Lower leg skin (tissue), 4 donors: ENCODE results near the gene PPP4R3A. TPM values are rescaled to one million over a fixed set of nuclear protein-coding genes. Genes with fewer than 3 reads are reported as not detected.
A peak's percentile ranks its signal among the peaks of the same experiment; 100 is the strongest.
"Not testable (repeated sequence)": the region's sequence is repeated elsewhere in the genome, so short reads cannot be mapped to it uniquely, and the experiment has no call there.

Experiments
- DNase-seq, 2 donors: peaks; one replicate each; pipeline ENCODE4 v3.0.0-alpha.2; 2019; ENCODE audit warnings: low spot score in 2 of 2
- H3K4me3 ChIP-seq: fragments of 200-600 bp; sonication (generic); 2 replicates; pipeline ENCODE4 v1.5.1; 2017; ENCODE audit warnings: mild to moderate bottlenecking, low read depth; ENCODE audit not compliant: poor library complexity, severe bottlenecking
- POLR2A ChIP-seq, 2 donors: fragments of 450-650 bp; IDR thresholded peaks; one replicate each; pipeline ENCODE4 v1.6.1; 2016 to 2017; ENCODE audit warnings: antibody characterized with exemption in 2 of 2, mild to moderate bottlenecking in 1 of 2, moderate library complexity in 1 of 2
- WGBS, 2 donors: methylation state at CpG; one replicate each; pipeline ENCODE4 v1.1.5; 2018; 5-methylcytosine and 5-hydroxymethylcytosine counted together
- intact Hi-C: fragments of 100-400 bp; cut with DNase I; formaldehyde crosslinking; loops from one replicate; pipeline ENCODE4 v1.15.0; 2023; ENCODE audit warnings: low total_unique reads
- total RNA-seq, 4 donors: library from RNA; depleted of rRNA; stranded (reverse); fragments of >200 nt; gene quantifications; one replicate each; pipeline ENCODE4 v1.1.0, GENCODE V29; 2016
- TF ChIP-seq, protein P1 (sequence below), 3 donors: fragments of 450-650 bp; IDR thresholded peaks; one replicate each; pipeline ENCODE4 v1.5.1; 2016; ENCODE audit warnings: antibody characterized with exemption in 3 of 3, mild to moderate bottlenecking in 3 of 3, moderate library complexity in 2 of 3

Gene PPP4R3A
- total RNA-seq, 4 donors from 2014 or later: 86.5 to 115 (median 88.9) TPM

DNA sequence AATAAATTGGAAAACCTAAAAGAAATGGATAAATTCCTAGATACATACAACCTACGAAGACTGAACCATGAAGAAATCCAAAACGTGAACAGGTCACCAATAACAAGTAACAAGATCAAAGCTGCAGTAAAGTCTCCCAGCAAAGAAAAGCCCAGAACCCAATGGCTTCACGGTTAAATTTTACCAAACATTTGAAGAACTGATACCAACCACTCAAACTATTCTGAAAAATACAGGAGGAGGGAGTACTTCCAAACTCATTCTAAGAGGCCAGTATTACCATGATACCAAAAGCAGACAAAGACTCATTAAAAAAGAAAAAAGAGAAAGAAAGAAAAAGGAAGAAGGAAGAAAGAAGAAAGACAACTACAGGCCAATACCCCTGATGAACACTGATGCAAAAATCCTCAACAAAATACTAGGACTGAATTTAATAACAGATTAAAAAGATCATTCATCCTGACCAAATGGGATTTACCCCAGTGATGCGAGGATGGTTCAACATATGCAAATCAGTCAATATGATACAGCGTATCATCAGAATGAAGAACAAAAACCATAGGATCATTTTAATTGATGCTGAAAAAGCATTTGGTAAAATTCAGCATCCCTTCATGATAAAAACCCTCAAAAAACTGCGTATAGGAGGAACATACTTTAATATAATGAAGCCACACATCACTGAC, 65.6 kb downstream of the PPP4R3A start:
- intact Hi-C loops: no loop called here
- DNase-seq: no peak
- WGBS, 2 donors: 85 to 86% methylated on average over 6 of the region's 6 CpGs
- TF ChIP-seq, protein P1, sequence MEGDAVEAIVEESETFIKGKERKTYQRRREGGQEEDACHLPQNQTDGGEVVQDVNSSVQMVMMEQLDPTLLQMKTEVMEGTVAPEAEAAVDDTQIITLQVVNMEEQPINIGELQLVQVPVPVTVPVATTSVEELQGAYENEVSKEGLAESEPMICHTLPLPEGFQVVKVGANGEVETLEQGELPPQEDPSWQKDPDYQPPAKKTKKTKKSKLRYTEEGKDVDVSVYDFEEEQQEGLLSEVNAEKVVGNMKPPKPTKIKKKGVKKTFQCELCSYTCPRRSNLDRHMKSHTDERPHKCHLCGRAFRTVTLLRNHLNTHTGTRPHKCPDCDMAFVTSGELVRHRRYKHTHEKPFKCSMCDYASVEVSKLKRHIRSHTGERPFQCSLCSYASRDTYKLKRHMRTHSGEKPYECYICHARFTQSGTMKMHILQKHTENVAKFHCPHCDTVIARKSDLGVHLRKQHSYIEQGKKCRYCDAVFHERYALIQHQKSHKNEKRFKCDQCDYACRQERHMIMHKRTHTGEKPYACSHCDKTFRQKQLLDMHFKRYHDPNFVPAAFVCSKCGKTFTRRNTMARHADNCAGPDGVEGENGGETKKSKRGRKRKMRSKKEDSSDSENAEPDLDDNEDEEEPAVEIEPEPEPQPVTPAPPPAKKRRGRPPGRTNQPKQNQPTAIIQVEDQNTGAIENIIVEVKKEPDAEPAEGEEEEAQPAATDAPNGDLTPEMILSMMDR (IDR thresholded peaks at IDR 0.05): no peak
- TF ChIP-seq POLR2A (IDR thresholded peaks at IDR 0.05): no peak
- no peak overlapping the region for H3K4me3 ChIP-seq

DNA sequence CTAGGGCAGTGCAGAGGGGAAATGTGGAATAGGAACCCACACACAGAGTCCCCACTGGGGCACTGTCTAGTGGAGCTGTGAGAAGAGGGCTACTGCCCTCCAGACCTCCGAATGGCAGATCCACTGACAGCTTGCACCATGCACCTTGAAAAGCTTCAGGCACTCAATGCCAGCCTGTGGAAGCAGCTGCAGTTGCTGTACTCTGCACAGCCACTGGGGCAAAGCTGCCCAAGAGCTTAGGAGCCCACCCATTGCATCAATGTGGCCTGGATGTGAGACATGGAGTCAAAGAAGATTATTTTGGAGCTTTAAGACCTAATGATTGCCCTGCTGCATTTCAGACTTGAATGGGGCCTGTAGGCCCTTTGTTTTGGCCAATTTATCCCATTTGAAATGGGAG, 70.8 kb downstream of the PPP4R3A start:
- intact Hi-C loops: no loop called here
- no peak overlapping the region for H3K4me3 ChIP-seq
- 80 to 100% methylated on average over 1 of the region's 1 CpG for WGBS, 2 donors
- no peak for DNase-seq
- no peak for TF ChIP-seq POLR2A (IDR thresholded peaks at IDR 0.05)
- TF ChIP-seq, protein P1 (IDR thresholded peaks at IDR 0.05): no peak

DNA sequence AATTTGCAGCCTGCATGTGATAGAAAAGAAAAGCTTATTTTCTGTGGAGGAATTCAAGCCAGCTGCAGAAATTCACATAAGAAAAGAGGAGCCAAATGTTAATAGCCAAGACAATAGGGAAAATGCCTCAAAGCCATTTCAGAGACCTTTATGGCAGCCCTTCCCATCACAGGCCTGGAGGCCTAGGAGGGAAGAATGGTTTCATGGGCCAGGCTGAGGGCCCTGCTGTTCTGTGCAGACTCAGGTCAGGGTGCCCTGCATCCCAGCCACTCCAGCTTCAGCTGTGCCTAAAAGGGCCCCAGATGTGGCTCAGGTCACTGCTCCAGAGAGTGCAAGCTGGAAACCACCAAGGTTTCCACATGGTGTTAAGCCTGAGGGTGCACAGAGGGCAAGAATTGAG, 71.3 kb downstream of the PPP4R3A start:
- intact Hi-C loops: no loop called here
- H3K4me3 ChIP-seq: no peak overlapping the region
- TF ChIP-seq POLR2A (IDR thresholded peaks at IDR 0.05): no peak
- TF ChIP-seq, protein P1 (IDR thresholded peaks at IDR 0.05): no peak
- DNase-seq: no peak

DNA sequence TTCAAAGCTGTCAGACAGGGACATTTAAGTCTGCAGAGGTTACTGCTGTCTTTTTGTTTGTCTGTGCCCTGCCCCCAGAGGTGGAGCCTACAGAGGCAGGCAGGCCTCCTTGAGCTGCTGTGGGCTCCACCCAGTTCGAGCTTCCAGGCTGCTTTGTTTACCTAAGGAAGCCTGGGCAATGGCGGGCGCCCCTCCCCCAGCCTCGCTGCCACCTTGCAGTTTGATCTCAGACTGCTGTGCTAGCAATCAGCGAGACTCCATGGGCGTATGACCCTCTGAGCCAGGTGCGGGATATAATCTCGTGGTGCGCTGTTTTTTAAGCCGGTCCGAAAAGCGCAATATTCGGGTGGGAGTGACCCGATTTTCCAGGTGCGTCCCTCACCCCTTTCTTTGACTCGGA, 73.8 kb downstream of the PPP4R3A start:
- H3K4me3 ChIP-seq, intact Hi-C loops, DNase-seq: not testable (repeated sequence)
- 79 to 90% methylated on average over 16 of the region's 16 CpGs for WGBS, 2 donors

DNA sequence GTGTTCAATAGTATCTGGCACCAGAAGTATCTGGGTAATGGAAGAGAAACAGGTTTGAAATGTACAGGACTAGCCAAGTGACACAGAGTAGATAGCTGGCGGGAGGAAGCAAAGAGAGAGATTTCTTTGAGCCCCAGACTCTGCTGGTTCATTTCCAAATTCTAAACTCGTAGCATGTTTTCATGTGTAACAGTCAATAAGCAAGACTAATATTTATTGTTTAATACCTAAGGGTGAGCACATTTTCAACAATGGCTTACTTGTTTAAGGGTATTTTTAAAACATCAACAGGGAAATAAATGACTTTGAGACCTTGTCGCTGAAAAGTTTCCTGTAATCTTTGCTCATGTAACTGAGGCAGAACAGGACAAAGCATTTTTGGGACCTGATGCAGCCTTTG, 80.7 kb downstream of the PPP4R3A start:
- TF ChIP-seq, protein P1 (IDR thresholded peaks at IDR 0.05): no peak
- TF ChIP-seq POLR2A (IDR thresholded peaks at IDR 0.05): no peak
- WGBS, 2 donors: 72% methylated on average over 3 of the region's 3 CpGs
- no peak overlapping the region for H3K4me3 ChIP-seq
- intact Hi-C loops: no loop called here
- no peak for DNase-seq

DNA sequence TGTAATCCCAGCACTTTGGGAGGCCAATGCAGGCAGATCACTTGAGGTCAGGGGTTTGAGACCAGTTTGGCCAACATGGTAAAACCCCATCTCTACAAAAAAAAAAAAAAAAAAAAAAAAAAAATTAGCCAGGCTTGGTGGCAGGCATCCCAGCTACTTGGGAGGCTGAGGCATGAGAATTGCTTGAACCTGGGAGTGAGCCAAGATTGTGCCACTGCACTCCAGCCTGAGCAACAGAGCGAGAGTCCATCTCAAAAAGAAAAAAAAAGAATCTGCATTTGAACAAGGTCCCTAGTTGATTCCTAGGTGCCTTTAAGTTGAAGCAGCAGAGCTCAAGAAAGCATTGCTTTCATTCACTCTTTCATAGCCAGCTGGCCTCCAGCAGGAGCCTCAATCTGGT, 81.2 kb downstream of the PPP4R3A start:
- intact Hi-C loops, H3K4me3 ChIP-seq, DNase-seq: not testable (repeated sequence)
- WGBS, 2 donors: 71 to 84% methylated on average over 1 of the region's 1 CpG

DNA sequence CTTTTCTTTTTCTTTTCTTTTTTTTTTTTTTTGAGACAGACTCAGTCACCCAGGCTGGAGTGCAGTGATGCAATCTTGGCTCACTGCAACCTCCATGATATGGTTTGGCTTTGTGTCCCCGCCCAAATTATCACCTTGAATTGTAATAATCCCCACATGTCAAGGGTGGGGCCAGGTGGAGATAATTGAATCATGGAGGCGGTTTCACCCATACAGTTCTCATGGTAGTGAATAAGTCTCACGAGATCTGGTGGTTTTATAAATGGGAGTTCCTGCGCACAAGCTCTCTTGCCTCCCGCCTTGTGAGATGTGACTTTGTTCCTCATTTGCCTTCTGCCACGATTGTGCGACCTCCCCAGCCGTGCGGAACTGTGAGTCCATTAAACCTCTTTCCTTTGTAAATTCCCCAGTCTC, 84.6 kb downstream of the PPP4R3A start:
- intact Hi-C loops, H3K4me3 ChIP-seq: not testable (repeated sequence)
- DNase-seq: peak in 1 of 2 donors; percentile 48
- 65 to 81% methylated on average over 9 of the region's 9 CpGs for WGBS, 2 donors
